Measurements from ENCODE around the gene COLEC12. TPM values are rescaled to one million over a fixed set of nuclear protein-coding genes. Genes with fewer than 3 reads are reported as not detected.
"Not testable (repeated sequence)": the region's sequence is repeated elsewhere in the genome, so short reads cannot be mapped to it uniquely, and the experiment has no call there.

Gene COLEC12
- total and polyA plus RNA-seq, 2 experiments from 2014 or later = 23.2 to 28.3 TPM

DNA sequence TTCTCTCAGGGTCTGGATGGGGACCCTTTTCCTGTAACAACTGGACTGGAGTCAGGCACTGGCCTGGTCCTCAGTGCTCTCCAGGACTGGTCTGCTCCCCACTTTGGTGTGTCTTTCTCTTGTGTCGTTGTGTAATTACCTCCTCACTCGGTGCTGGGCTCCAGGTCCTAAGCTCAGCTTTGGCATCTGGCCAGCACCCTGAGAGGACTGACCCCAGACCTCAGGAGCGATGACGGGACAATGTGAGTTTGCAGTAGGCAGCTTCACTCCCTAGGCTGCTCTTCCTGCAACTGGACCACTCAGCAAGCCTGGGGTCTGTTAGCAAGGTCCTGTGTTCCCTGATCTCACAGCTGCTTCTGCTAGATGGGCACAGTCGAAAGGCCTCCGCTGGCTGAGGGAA is 93.8 kb downstream of the COLEC12 start:
- H3K4me3 ChIP-seq = no peak overlapping the region
- 69% methylated on average over 6 of the region's 6 CpGs for WGBS (ENCODE audit: low lambda C conversion rate, missing lambda C conversion rate)

GRCh38 chr18:405006-405405 is 95.5 kb downstream of the COLEC12 start:
- H3K4me3 ChIP-seq; H3K79me2 ChIP-seq; H4K20me1 ChIP-seq (ENCODE audit: insufficient read depth, poor library complexity, severe bottlenecking); H3K4me2 ChIP-seq; H3K27me3 ChIP-seq; H3K9me3 ChIP-seq (ENCODE audit: low read depth); H3K27ac ChIP-seq; H2AFZ ChIP-seq; H3K4me1 ChIP-seq (ENCODE audit: insufficient read depth); H3K36me3 ChIP-seq (replicated peaks; ENCODE audit: insufficient read depth, low read depth); DNase-seq (ENCODE audit: low spot score); H3K9me2 ChIP-seq (replicated peaks; ENCODE audit: insufficient read depth): not testable (repeated sequence)
- WGBS (ENCODE audit: low lambda C conversion rate, missing lambda C conversion rate) = 86% methylated on average over 4 of the region's 4 CpGs

More for the DNA sequence above, 93.8 kb downstream of the COLEC12 start:
- H3K4me1 ChIP-seq (ENCODE audit: insufficient read depth) = no peaks in the 10 kb centered on the region
- H4K20me1 ChIP-seq (ENCODE audit: insufficient read depth, poor library complexity, severe bottlenecking) = no peaks in the 10 kb centered on the region
- DNase-seq (ENCODE audit: low spot score) = no peak
- H3K4me2 ChIP-seq = no peak overlapping the region
- no peaks in the 10 kb centered on the region for H3K9me3 ChIP-seq (ENCODE audit: low read depth)
- no peaks in the 10 kb centered on the region for H3K9me2 ChIP-seq (replicated peaks; ENCODE audit: insufficient read depth)
- TF ChIP-seq EZH2 (IDR thresholded peaks at IDR 0.05; ENCODE audit: borderline replicate concordance) = no peak
- H3K27ac ChIP-seq = no peak overlapping the region
- no peak overlapping the region for H2AFZ ChIP-seq
- H3K27me3 ChIP-seq = no peaks in the 10 kb centered on the region
- no peaks in the 10 kb centered on the region for H3K79me2 ChIP-seq
- H3K36me3 ChIP-seq (replicated peaks; ENCODE audit: insufficient read depth, low read depth) = no peaks in the 10 kb centered on the region

- 74% methylated on average over 8 of the region's 8 CpGs for WGBS (ENCODE audit: low lambda C conversion rate, missing lambda C conversion rate)
- no peak for DNase-seq (ENCODE audit: low spot score)
- no peak overlapping the region for H3K4me3 ChIP-seq
- peaks cover 13% of the 10 kb centered on the region for H3K4me1 ChIP-seq (ENCODE audit: insufficient read depth)
- no peaks in the 10 kb centered on the region for H4K20me1 ChIP-seq (ENCODE audit: insufficient read depth, poor library complexity, severe bottlenecking)
- H3K79me2 ChIP-seq = no peaks in the 10 kb centered on the region
- H3K9me3 ChIP-seq (ENCODE audit: low read depth) = no peaks in the 10 kb centered on the region
- H3K27me3 ChIP-seq = no peaks in the 10 kb centered on the region
- no peak overlapping the region for H2AFZ ChIP-seq
- H3K9me2 ChIP-seq (replicated peaks; ENCODE audit: insufficient read depth) = no peaks in the 10 kb centered on the region
- H3K36me3 ChIP-seq (replicated peaks; ENCODE audit: insufficient read depth, low read depth) = no peaks in the 10 kb centered on the region
- H3K4me2 ChIP-seq = no peak overlapping the region
- no peak for TF ChIP-seq EZH2 (IDR thresholded peaks at IDR 0.05; ENCODE audit: borderline replicate concordance)
- no peak for TF ChIP-seq EZH2phosphoT487 (IDR thresholded peaks at IDR 0.05; ENCODE audit: low read depth, severe bottlenecking, unreplicated experiment)
- TF ChIP-seq CTCF (IDR thresholded peaks at IDR 0.05; ENCODE audit: poor library complexity) = no peak
- H3K27ac ChIP-seq = no peak overlapping the region
Measured at GRCh38 chr18:404061-404636, 96.4 kb downstream of the COLEC12 start.

DNA sequence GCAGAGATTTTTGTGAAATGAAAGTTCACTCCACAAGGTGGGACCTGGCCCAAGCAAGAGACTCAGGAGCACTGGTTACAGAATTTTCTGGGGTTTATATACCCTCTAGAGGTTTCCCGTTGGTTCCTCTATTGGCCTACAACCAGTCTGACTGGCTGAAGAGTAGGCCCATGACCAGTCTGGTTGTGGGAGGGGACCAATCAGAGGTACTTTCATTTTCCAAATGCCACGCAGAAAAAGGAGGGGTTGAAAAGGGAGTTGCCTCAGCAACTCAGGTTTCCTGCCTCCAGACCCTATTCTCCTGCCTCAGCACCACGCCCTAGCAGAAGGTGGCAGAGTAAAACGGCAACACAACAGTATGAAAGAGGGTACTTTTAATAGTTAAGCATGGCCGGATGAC is 98.4 kb downstream of the COLEC12 start:
- Histone ChIP-seq H3K27ac (no peak overlapping the region), H3K4me1 (ENCODE audit: insufficient read depth) (peaks cover 27% of the 10 kb centered on the region), H3K27me3 (no peaks in the 10 kb centered on the region), H3K9me3 (ENCODE audit: low read depth) (no peaks in the 10 kb centered on the region), H4K20me1 (ENCODE audit: insufficient read depth, poor library complexity, severe bottlenecking) (no peaks in the 10 kb centered on the region), H3K9me2 (replicated peaks; ENCODE audit: insufficient read depth) (no peaks in the 10 kb centered on the region), H3K4me2 (no peak overlapping the region), H2AFZ (no peak overlapping the region), H3K36me3 (replicated peaks; ENCODE audit: insufficient read depth, low read depth) (no peaks in the 10 kb centered on the region), H3K79me2 (no peaks in the 10 kb centered on the region), H3K4me3 (no peak overlapping the region)
- no peak for TF ChIP-seq EZH2 (IDR thresholded peaks at IDR 0.05; ENCODE audit: borderline replicate concordance)
- no peak for TF ChIP-seq EZH2phosphoT487 (IDR thresholded peaks at IDR 0.05; ENCODE audit: low read depth, severe bottlenecking, unreplicated experiment)
- no peak for TF ChIP-seq CTCF (IDR thresholded peaks at IDR 0.05; ENCODE audit: poor library complexity)
- no peak for DNase-seq (ENCODE audit: low spot score)
- 93% methylated on average over 5 of the region's 5 CpGs for WGBS (ENCODE audit: low lambda C conversion rate, missing lambda C conversion rate)
